H1 (cell line): Measurements from ENCODE around the gene UBQLN1. TPM values are rescaled to one million over a fixed set of nuclear protein-coding genes. Genes with fewer than 3 reads are reported as not detected.

Source experiments
- CTCF ChIA-PET: fragments of 300-600 bp; sonication (Branson Sonifier 250); formaldehyde crosslinking; loops from one replicate; lab custom pipeline; 2021; ENCODE audit not compliant: partially characterized antibody; lab: Charles Lee
- POLR2A ChIA-PET: fragments of 300-600 bp; sonication (Branson Sonifier 250); formaldehyde crosslinking; loops from one replicate; lab custom pipeline; 2021; ENCODE audit warnings: inconsistent platforms; ENCODE audit not compliant: partially characterized antibody; lab: Charles Lee
- DNase-seq, 2 experiments: peaks; one replicate each; pipeline versions ENCODE4 v3.0.0 to v3.0.0-alpha.2; 2010 to 2022; ENCODE audit warnings: low spot score in 2 of 2, low read depth in 1 of 2, mixed read lengths in 1 of 2
- FAIRE-seq: peaks from 2 replicates; lab custom pipeline; 2011; peaks lifted over from hg19 to GRCh38; lab: Jason Lieb, UNC
- H2AFZ ChIP-seq: 2 replicates; pipeline ENCODE4 v1.8.1; 2012; ENCODE audit warnings: low read length, inconsistent platforms
- H2AK5ac ChIP-seq: 2 replicates; pipeline ENCODE4 v1.6.1; 2013; ENCODE audit warnings: low read depth, low read length
- H2BK120ac ChIP-seq: replicated peaks from 2 replicates; pipeline ENCODE3; 2013; ENCODE audit warnings: low read depth, low read length, inconsistent platforms
- H2BK12ac ChIP-seq: 2 replicates; pipeline ENCODE4 v1.6.1; 2013; ENCODE audit warnings: low read depth, low read length
- H2BK15ac ChIP-seq: 2 replicates; pipeline ENCODE4 v1.6.1; 2013; ENCODE audit warnings: low read length
- H2BK20ac ChIP-seq: 2 replicates; pipeline ENCODE4 v1.6.1; 2013; ENCODE audit warnings: low read length
- H2BK5ac ChIP-seq: 2 replicates; pipeline ENCODE4 v1.6.1; 2013; ENCODE audit warnings: low read depth, low read length
- H3K14ac ChIP-seq: 2 replicates; pipeline ENCODE4 v1.6.1; 2013; ENCODE audit warnings: inconsistent platforms; ENCODE audit not compliant: insufficient read length
- H3K18ac ChIP-seq: 2 replicates; pipeline ENCODE4 v1.6.1; 2013; ENCODE audit warnings: low read length; ENCODE audit errors: extremely low read depth
- H3K23ac ChIP-seq: 2 replicates; pipeline ENCODE4 v1.6.1; 2013; ENCODE audit warnings: inconsistent platforms; ENCODE audit not compliant: insufficient read length
- H3K23me2 ChIP-seq: 2 replicates; pipeline ENCODE4 v1.6.1; 2013; ENCODE audit warnings: low read depth, low read length
- H3K27ac ChIP-seq: 2 replicates; pipeline ENCODE4 v1.6.1; 2011; ENCODE audit warnings: low read depth, low read length, inconsistent platforms
- H3K27me3 ChIP-seq, 4 experiments: replicated peaks in 1 of 4; 1 replicate in 1 of 4; 2 replicates in 3 of 4; pipeline versions ENCODE4 v1.6.1 to v1.8.1; 2011 to 2013; ENCODE audit warnings: low read length in 3 of 4, mild to moderate bottlenecking in 3 of 4, inconsistent platforms in 2 of 4, mixed read lengths in 2 of 4, moderate library complexity in 1 of 4; ENCODE audit not compliant: control insufficient read depth in 3 of 4, insufficient read depth in 3 of 4; ENCODE audit errors: extremely low read depth in 1 of 4
- H3K36me3 ChIP-seq, 4 experiments: 2 replicates each; pipeline versions ENCODE4 v1.6.1 to v1.8.1; 2011 to 2013; ENCODE audit warnings: mild to moderate bottlenecking in 4 of 4, low read length in 3 of 4, moderate library complexity in 2 of 4, control low read depth in 1 of 4, inconsistent platforms in 1 of 4; ENCODE audit not compliant: insufficient read depth in 4 of 4, control insufficient read depth in 2 of 4
- H3K4ac ChIP-seq: replicated peaks from 2 replicates; pipeline ENCODE3; 2013; ENCODE audit warnings: low read length, low read depth, mixed read lengths, inconsistent platforms; ENCODE audit not compliant: insufficient read length
- H3K4me1 ChIP-seq, 4 experiments: replicated peaks in 1 of 4; 1 replicate in 1 of 4; 2 replicates in 3 of 4; pipeline versions ENCODE4 v1.6.1 to v1.8.1; 2011 to 2013; ENCODE audit warnings: low read length in 3 of 4, inconsistent platforms in 2 of 4, mixed read lengths in 1 of 4; ENCODE audit not compliant: insufficient read depth in 4 of 4, control insufficient read depth in 3 of 4
- H3K4me2 ChIP-seq, 2 experiments: 2 replicates each; pipeline versions ENCODE4 v1.6.1 to v1.8.1; 2011 to 2013; ENCODE audit warnings: low read depth in 2 of 2, low read length in 2 of 2, control low read depth in 1 of 2, inconsistent platforms in 1 of 2, mild to moderate bottlenecking in 1 of 2; ENCODE audit not compliant: insufficient read depth in 1 of 2
- H3K4me3 ChIP-seq, 4 experiments: fragments of 200-600, 300-600 bp in 1 of 4; sonication (generic), shearing (Covaris generic), sonication (Bioruptor Twin) in 1 of 4; 2 replicates each; pipeline versions ENCODE4 v1.5.1 to v1.8.1; 2011 to 2016; ENCODE audit warnings: low read length in 4 of 4, low read depth in 3 of 4, control low read depth in 2 of 4, inconsistent platforms in 2 of 4, mild to moderate bottlenecking in 2 of 4, mixed read lengths in 1 of 4, moderate library complexity in 1 of 4; ENCODE audit not compliant: insufficient read depth in 2 of 4; ENCODE audit errors: extremely low read depth in 1 of 4
- H3K56ac ChIP-seq: replicated peaks from 2 replicates; pipeline ENCODE3; 2013; ENCODE audit warnings: low read depth, mild to moderate bottlenecking, mixed read lengths, low read length, inconsistent platforms; ENCODE audit not compliant: insufficient read length
- H3K79me1 ChIP-seq: 2 replicates; pipeline ENCODE4 v1.6.1; 2013; ENCODE audit warnings: low read depth, low read length, control low read depth
- H3K79me2 ChIP-seq, 2 experiments: 2 replicates each; pipeline versions ENCODE4 v1.6.1 to v1.8.1; 2012 to 2013; ENCODE audit warnings: low read length in 2 of 2, mild to moderate bottlenecking in 2 of 2, inconsistent platforms in 1 of 2; ENCODE audit not compliant: insufficient read depth in 2 of 2, control insufficient read depth in 1 of 2
- H3K9ac ChIP-seq, 4 experiments: replicated peaks in 1 of 4; 1 replicate in 1 of 4; 2 replicates in 3 of 4; pipeline versions ENCODE4 v1.6.1 to v1.8.1; 2011 to 2013; ENCODE audit warnings: low read depth in 3 of 4, low read length in 3 of 4, control low read depth in 2 of 4, mild to moderate bottlenecking in 2 of 4, moderate library complexity in 2 of 4, inconsistent platforms in 1 of 4; ENCODE audit errors: extremely low read depth in 1 of 4
- H3K9me3 ChIP-seq, 2 experiments: 2 replicates each; pipeline versions ENCODE4 v1.6.1 to v1.8.1; 2012 to 2013; ENCODE audit warnings: mild to moderate bottlenecking in 2 of 2, moderate library complexity in 2 of 2, control low read depth in 1 of 2, inconsistent platforms in 1 of 2, low read depth in 1 of 2, low read length in 1 of 2, mixed read lengths in 1 of 2; ENCODE audit not compliant: insufficient read depth in 2 of 2
- H4K20me1 ChIP-seq, 2 experiments: replicated peaks in 1 of 2; 2 replicates each; pipeline versions ENCODE3 to v1.8.1; 2011 to 2013; ENCODE audit warnings: inconsistent platforms in 2 of 2, low read length in 2 of 2, mild to moderate bottlenecking in 1 of 2; ENCODE audit not compliant: insufficient read depth in 2 of 2, control insufficient read depth in 1 of 2
- H4K5ac ChIP-seq: 2 replicates; pipeline ENCODE4 v1.6.1; 2013; ENCODE audit warnings: low read length, low read depth, mixed read lengths, inconsistent platforms; ENCODE audit not compliant: insufficient read length
- H4K8ac ChIP-seq: 2 replicates; pipeline ENCODE4 v1.8.0; 2013; ENCODE audit warnings: mild to moderate bottlenecking, moderate library complexity, low read length, inconsistent platforms; ENCODE audit not compliant: insufficient read depth; ENCODE audit errors: extremely low read depth
- H4K91ac ChIP-seq: replicated peaks from 2 replicates; pipeline ENCODE3; 2013; ENCODE audit warnings: low read length, mixed read lengths, inconsistent platforms; ENCODE audit not compliant: insufficient read length
- ASH2L ChIP-seq: fragments of 200-600, 300-600 bp; sonication (generic); IDR thresholded peaks from one replicate; pipeline ENCODE4 v1.7.1; 2017; ENCODE audit warnings: low read length
- BRCA1 ChIP-seq: IDR thresholded peaks from 2 replicates; pipeline ENCODE4 v1.6.1; 2012; ENCODE audit warnings: low read depth, low read length, improper control_type of control experiment
- CBX5 ChIP-seq: fragments of 300-800, 300-1000 bp; sonication (generic); IDR thresholded peaks from 2 replicates; pipeline ENCODE4 v1.7.1; 2016; ENCODE audit warnings: antibody characterized with exemption, low read length, low read depth
- CREB1 ChIP-seq: IDR thresholded peaks from 2 replicates; pipeline ENCODE4 v1.6.1; 2012; ENCODE audit warnings: inconsistent platforms
- EP300 ChIP-seq, 2 experiments: IDR thresholded peaks; 1 replicate in 1 of 2; 2 replicates in 1 of 2; pipeline ENCODE4 v1.6.1; 2011 to 2012; ENCODE audit warnings: low read depth in 2 of 2, low read length in 2 of 2, mild to moderate bottlenecking in 2 of 2, borderline replicate concordance in 1 of 2, inconsistent platforms in 1 of 2, moderate library complexity in 1 of 2
- KDM4A ChIP-seq: IDR thresholded peaks from one replicate; pipeline ENCODE4 v1.7.1; 2012; ENCODE audit warnings: low read depth, mild to moderate bottlenecking, moderate library complexity, low read length, inconsistent platforms; ENCODE audit not compliant: severe bottlenecking
- SP4 ChIP-seq: IDR thresholded peaks from 2 replicates; pipeline ENCODE4 v1.6.1; 2012; ENCODE audit warnings: low read length, inconsistent platforms
- TBP ChIP-seq: IDR thresholded peaks from 2 replicates; pipeline ENCODE4 v1.6.1; 2011; ENCODE audit warnings: low read depth, low read length, improper control_type of control experiment
- WGBS, 2 experiments: shearing (Covaris generic) in 1 of 2; methylation state at CpG; one replicate each; pipeline versions ENCODE4 v1.1.6 to v1.1.7; 2013 to 2015; ENCODE audit warnings: low lambda C conversion rate in 2 of 2, mixed read lengths in 2 of 2, inconsistent platforms in 1 of 2, low coverage in 1 of 2, missing lambda C conversion rate in 1 of 2; ENCODE audit not compliant: insufficient replicate concordance in 2 of 2, insufficient coverage in 1 of 2, insufficient read length in 1 of 2; ENCODE audit errors: extremely low coverage in 1 of 2, missing lambda C conversion rate in 1 of 2; 5-methylcytosine and 5-hydroxymethylcytosine counted together
- polyA plus RNA-seq, 7 experiments: library from polyadenylated mRNA; depleted of rRNA in 3 of 7; stranded (reverse) in 5 of 7; unstranded in 2 of 7; fragments of >200 nt in 5 of 7; fragments of 200-250 nt in 2 of 7; gene quantifications; 1 replicate in 5 of 7; 2 replicates in 1 of 7; 4 replicates in 1 of 7; pipeline versions ENCODE4 v1.2.1 to v1.2.3, GENCODE V29; 2011 to 2013; ENCODE audit warnings: missing spikeins in 2 of 7, mixed read lengths in 2 of 7
- total RNA-seq: library from RNA; stranded (reverse); fragmentation: NEBNext Ultra II Directional; extraction: Animal tissue kit (Norgen Biotek cat#: 25700); gene quantifications from 2 replicates; pipeline ENCODE4 v1.2.1, GENCODE V29; 2021
- TF ChIP-seq, protein P1 (sequence below): IDR thresholded peaks from 2 replicates; pipeline ENCODE4 v1.6.1; 2012; ENCODE audit warnings: inconsistent platforms

UBQLN1 gene
- total and polyA plus RNA-seq, 2 of the 8 experiments (the other 6 are each of a cell fraction or from before 2014, with no cell fraction given): 62.4 to 105 TPM

DNA sequence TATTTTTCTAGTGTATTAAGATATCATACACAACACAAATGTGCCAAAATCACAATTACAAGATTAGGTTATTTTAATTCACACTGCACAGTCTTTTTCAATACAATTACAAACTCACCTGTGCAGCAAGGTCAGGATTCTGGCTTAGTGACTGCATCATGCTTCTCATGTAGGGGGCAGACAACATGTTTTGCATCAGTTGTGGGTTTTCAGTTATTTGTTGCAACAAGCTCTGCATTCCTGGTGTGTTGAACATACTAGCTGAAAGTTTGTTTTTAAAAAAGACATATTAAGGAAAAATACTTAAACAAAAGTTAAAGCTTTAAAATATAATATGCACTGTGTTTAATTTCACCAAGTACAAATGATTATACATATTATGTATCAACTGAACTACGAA is 38.7 kb downstream of the UBQLN1 start:
- H3K9ac ChIP-seq: no peak overlapping the region
- ChIA-PET POLR2A (interaction anchor here (1.0 kb wide), 1 partner anchor 11 kb away, joined by 4 read pairs; no protein-coding TSS in a partner anchor), CTCF (no interaction called here)
- H3K14ac ChIP-seq: no peak overlapping the region
- TF ChIP-seq BRCA1 (no peak), CREB1 (no peak), ASH2L (no peak), CBX5 (no peak), TBP (no peak), KDM4A (no peak), SP4 (no peak), EP300 (IDR thresholded peaks at IDR 0.05; ENCODE audit: borderline replicate concordance in 1 of 2, low read depth in 2 of 2, low read length in 2 of 2) (no peak)
- TF ChIP-seq, protein P1, sequence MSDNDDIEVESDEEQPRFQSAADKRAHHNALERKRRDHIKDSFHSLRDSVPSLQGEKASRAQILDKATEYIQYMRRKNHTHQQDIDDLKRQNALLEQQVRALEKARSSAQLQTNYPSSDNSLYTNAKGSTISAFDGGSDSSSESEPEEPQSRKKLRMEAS: no peak
- no peak overlapping the region for H2BK5ac ChIP-seq
- peaks cover 4 to 5% of the 10 kb centered on the region in 2 experiments for H4K20me1 ChIP-seq
- no peak for DNase-seq
- H3K23me2 ChIP-seq: no peaks in the 10 kb centered on the region
- H3K9me3 ChIP-seq: no peaks in the 10 kb centered on the region
- no peak overlapping the region for H3K23ac ChIP-seq
- no peaks in the 10 kb centered on the region; a peak in 1 of 4 replicates for H3K79me2 ChIP-seq
- no peaks in the 10 kb centered on the region for H3K27me3 ChIP-seq
- H3K4me3 ChIP-seq: no peak overlapping the region
- H4K8ac ChIP-seq: no peak overlapping the region
- H3K56ac ChIP-seq: no peak overlapping the region
- no peak overlapping the region for H2BK20ac ChIP-seq
- no peak for FAIRE-seq
- H2BK120ac ChIP-seq: no peak overlapping the region
- H2AFZ ChIP-seq: no peak overlapping the region
- H2BK15ac ChIP-seq: no peak overlapping the region
- H3K4me1 ChIP-seq: no peaks in the 10 kb centered on the region
- WGBS, 2 experiments: 89% methylated on average over 1 of the region's 1 CpG; no CpG with 5 or more reads in 1 of the 2 experiments
- H4K91ac ChIP-seq: no peak overlapping the region
- no peak overlapping the region for H3K27ac ChIP-seq
- no peak overlapping the region for H3K4me2 ChIP-seq
- no peaks in the 10 kb centered on the region; the same call in 1 of the 2 replicates for H3K79me1 ChIP-seq
- no peak overlapping the region for H4K5ac ChIP-seq
- no peak overlapping the region for H2BK12ac ChIP-seq
- no peak overlapping the region for H3K18ac ChIP-seq
- no peak overlapping the region for H2AK5ac ChIP-seq
- H3K36me3 ChIP-seq: peaks cover 2 to 52% (median 28%) of the 10 kb centered on the region in 4 experiments; a peak in 6 of 8 replicates
- no peak overlapping the region for H3K4ac ChIP-seq
